ENCODE measurements around the gene FKBP5. TPM values are rescaled to one million over a fixed set of nuclear protein-coding genes. Genes with fewer than 3 reads are reported as not detected.
"Not testable (repeated sequence)": the region's sequence is repeated elsewhere in the genome, so short reads cannot be mapped to it uniquely, and the experiment has no call there.

FKBP5 gene
- total RNA-seq, 6 experiments from 2014 or later: 7.6 to 12.9 (median 11.8) TPM

DNA sequence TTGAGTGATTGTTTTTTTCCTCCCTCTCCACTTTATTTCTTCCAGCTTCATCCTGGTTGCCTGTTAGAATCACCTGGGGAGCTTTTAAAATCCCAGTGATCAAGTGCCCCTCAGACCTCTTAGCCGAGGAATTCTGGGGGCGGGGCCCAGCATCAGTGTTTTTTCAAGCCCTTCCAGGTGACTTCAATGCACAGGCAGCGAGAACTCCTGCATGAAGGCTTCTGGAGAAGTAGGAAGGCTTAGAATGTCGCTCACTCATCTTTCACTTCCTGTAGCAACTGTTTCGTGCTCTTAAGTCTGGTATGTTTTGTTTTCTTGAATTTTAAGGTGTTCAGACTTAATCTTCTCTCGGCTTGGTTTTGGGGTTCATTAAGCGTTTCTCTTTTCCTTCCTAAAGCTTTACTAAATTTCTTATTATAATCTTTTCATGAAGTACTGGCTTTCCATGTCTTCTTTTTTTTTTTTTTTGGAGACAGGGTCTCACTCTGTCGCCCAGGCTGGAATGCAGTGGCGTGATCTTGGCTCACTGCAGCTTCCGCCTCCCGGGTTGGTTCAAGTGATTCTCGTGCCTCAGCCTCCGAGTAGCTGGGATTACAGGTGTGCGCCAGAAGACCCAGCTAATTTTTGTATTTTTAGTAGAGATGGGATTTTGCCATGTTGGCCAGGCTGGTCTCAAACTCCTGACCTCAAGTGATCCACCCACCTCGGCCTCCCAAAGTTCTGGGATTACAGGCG, 145.1 kb downstream of the FKBP5 start:
- TF ChIP-seq, protein P1, sequence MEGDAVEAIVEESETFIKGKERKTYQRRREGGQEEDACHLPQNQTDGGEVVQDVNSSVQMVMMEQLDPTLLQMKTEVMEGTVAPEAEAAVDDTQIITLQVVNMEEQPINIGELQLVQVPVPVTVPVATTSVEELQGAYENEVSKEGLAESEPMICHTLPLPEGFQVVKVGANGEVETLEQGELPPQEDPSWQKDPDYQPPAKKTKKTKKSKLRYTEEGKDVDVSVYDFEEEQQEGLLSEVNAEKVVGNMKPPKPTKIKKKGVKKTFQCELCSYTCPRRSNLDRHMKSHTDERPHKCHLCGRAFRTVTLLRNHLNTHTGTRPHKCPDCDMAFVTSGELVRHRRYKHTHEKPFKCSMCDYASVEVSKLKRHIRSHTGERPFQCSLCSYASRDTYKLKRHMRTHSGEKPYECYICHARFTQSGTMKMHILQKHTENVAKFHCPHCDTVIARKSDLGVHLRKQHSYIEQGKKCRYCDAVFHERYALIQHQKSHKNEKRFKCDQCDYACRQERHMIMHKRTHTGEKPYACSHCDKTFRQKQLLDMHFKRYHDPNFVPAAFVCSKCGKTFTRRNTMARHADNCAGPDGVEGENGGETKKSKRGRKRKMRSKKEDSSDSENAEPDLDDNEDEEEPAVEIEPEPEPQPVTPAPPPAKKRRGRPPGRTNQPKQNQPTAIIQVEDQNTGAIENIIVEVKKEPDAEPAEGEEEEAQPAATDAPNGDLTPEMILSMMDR (IDR thresholded peaks at IDR 0.05): no peak
- H3K4me1 Mint-ChIP-seq (ENCODE audit: low read depth): peaks cover 8% of the 10 kb centered on the region; the same call in 1 of the 2 replicates
- H3K9me3 Mint-ChIP-seq: no peaks in the 10 kb centered on the region
- H3K27ac Mint-ChIP-seq: no peak overlapping the region
- no peak overlapping the region for H3K4me3 Mint-ChIP-seq
- DNase-seq: no peak
- H3K36me3 Mint-ChIP-seq (ENCODE audit: low read depth): no peaks in the 10 kb centered on the region
- H3K27me3 Mint-ChIP-seq (ENCODE audit: insufficient read depth): peaks cover 37% of the 10 kb centered on the region

DNA sequence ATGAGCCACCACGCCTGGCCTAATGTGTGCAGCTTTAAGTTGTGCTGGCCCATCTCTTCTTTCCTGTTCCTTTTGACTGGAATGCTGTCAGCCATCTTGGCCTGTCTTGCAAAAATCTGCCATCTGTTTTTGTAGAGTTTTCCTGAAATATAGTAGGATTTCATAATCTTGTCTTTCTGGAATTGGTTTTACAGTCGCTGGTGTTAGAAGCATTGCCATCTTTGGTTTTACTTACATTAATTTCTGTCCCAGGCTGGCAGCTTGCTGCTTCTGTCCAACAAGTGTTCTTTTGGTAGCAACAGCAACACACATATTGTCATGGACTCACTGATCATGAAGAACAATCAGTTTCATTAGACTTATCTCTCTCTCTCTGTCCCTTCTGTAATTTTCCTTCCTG, 146.9 kb downstream of the FKBP5 start:
- no peak overlapping the region for H3K27ac Mint-ChIP-seq

DNA sequence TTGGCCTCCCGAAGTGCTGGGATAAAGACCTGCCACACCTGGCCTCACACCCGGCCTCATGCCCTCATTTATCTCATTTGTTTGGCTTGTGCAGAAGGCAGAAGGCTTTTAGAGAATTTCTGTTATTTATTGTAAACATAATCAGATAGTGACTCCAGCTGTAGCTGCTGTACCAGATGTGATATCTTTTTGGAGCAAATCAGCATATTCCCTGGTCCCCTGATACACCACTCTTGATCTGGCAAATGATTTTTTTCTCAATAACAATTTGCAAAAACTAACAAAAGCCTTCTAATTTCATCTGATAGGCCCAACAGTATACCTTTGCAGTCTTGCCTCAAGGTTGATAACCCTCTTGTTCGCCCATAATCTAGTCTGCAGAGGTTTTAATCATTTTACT, 149.5 kb downstream of the FKBP5 start:
- H3K36me3 Mint-ChIP-seq (ENCODE audit: low read depth): no peaks in the 10 kb centered on the region
- H3K27ac Mint-ChIP-seq: no peak overlapping the region
- no peak for DNase-seq
- no peak overlapping the region for H3K4me3 Mint-ChIP-seq
- TF ChIP-seq, protein P1 (IDR thresholded peaks at IDR 0.05): no peak
- no peaks in the 10 kb centered on the region for H3K9me3 Mint-ChIP-seq
- no peaks in the 10 kb centered on the region for H3K4me1 Mint-ChIP-seq (ENCODE audit: low read depth)
- H3K27me3 Mint-ChIP-seq (ENCODE audit: insufficient read depth): peaks cover 43% of the 10 kb centered on the region

More for the DNA sequence above, 146.9 kb downstream of the FKBP5 start:
- TF ChIP-seq, protein P1 (IDR thresholded peaks at IDR 0.05): no peak
- H3K27me3 Mint-ChIP-seq (ENCODE audit: insufficient read depth): peaks cover 38% of the 10 kb centered on the region
- DNase-seq: no peak
- H3K4me1 Mint-ChIP-seq (ENCODE audit: low read depth): no peaks in the 10 kb centered on the region
- no peaks in the 10 kb centered on the region for H3K36me3 Mint-ChIP-seq (ENCODE audit: low read depth)
- no peak overlapping the region for H3K4me3 Mint-ChIP-seq
- H3K9me3 Mint-ChIP-seq: no peaks in the 10 kb centered on the region

DNA sequence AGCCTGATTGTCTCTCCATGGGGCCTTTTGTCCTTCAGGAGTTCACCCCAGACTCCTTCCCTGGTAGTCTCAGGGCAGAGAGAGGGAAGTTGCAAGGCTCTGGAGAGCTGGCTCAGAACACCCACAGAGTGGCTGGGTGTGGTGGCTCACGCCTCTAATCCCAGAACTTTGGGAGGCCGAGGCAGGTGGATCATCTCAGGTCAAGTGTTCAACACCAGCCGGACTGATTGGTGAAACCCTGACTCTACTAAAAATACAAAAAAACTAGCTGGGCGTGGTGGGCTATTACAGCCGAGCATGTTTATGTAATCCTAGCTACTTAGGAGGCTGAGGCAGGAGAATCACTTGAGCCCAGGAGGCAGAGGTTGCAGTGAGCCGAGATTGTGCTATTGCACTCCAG, 152.9 kb downstream of the FKBP5 start:
- peaks cover 35% of the 10 kb centered on the region for H3K27me3 Mint-ChIP-seq (ENCODE audit: insufficient read depth)
- not testable (repeated sequence) for DNase-seq; H3K9me3 Mint-ChIP-seq; H3K36me3 Mint-ChIP-seq (ENCODE audit: low read depth); H3K4me1 Mint-ChIP-seq (ENCODE audit: low read depth); H3K27ac Mint-ChIP-seq; H3K4me3 Mint-ChIP-seq

DNA sequence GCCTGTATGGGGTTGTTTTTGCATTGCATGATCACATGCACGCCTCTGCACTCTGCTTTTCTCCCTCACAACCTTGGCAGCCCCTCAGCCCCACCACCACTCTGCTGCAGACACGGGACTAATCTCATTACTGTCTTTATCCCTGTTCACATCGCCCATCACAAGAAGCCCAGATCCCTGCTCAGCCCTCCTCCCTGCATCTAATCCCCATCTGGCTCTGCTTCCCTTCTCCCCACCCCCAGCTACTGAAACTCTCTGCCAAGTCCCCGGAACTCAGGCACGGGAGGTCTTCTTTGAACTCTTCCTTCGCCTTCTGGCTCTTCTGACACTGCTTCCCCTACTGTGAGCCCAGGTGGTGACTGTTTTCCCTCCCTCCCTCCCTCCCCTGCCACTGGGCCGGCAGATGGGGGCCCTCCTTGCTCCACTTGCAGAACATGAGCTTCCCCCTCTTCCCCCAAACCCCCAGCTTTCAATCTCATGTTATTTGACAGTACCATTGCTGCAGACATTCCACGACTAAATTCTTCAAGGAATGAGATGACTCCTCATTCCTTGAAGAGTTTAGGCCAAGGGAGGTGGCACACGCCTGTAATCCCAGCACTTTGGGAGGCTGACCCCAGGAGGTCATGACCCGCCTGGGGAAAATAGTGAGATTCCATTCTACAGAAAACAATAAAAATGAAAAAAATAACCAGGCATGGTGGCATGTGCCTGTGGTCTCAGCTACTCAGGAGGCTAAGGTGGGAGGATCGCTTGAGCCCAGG, 154.1 kb downstream of the FKBP5 start:
- Mint-ChIP-seq H3K9me3 (no peaks in the 10 kb centered on the region), H3K27me3 (ENCODE audit: insufficient read depth) (peaks cover 26% of the 10 kb centered on the region), H3K4me1 (ENCODE audit: low read depth) (no peaks in the 10 kb centered on the region), H3K27ac (no peak overlapping the region), H3K36me3 (ENCODE audit: low read depth) (no peaks in the 10 kb centered on the region), H3K4me3 (no peak overlapping the region)
- TF ChIP-seq, protein P1 (IDR thresholded peaks at IDR 0.05): no peak
- DNase-seq: no peak

DNA sequence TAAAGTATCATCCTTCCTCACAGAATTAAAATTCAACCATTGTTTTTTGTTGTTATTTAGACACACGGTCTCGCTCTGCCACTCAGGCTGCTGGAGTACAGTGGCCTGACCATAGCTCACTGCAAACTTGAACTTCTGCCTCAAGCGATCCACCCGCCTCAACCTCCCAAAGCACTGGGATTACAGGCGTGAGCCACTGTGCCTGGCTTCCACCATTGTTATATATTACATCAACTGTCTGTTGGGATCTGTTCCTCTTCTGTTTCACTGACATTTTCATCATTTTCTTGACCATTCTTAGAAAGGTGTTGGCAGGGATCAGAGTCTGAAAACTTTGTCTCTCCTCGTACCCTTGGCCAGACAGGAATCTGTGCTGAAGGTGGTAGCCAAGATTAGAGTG, 154.7 kb downstream of the FKBP5 start:
- Mint-ChIP-seq H3K9me3 (no peaks in the 10 kb centered on the region), H3K36me3 (ENCODE audit: low read depth) (no peaks in the 10 kb centered on the region), H3K27ac (no peak overlapping the region), H3K4me3 (no peak overlapping the region), H3K4me1 (ENCODE audit: low read depth) (no peaks in the 10 kb centered on the region), H3K27me3 (ENCODE audit: insufficient read depth) (peaks cover 21% of the 10 kb centered on the region)
- TF ChIP-seq, protein P1 (IDR thresholded peaks at IDR 0.05): no peak
- DNase-seq: no peak
